Activated CD4-positive, CD25-positive, alpha-beta regulatory T cell (primary cell): ENCODE results near the gene HIPK4.
"Not testable (repeated sequence)": the region's sequence is repeated elsewhere in the genome, so short reads cannot be mapped to it uniquely, and the experiment has no call there.

Source experiments
- DNase-seq, 4 experiments: peaks; one replicate each; lab custom pipeline; 2025; lab: John Stamatoyannopoulos, UW

The HIPK4 gene

DNA sequence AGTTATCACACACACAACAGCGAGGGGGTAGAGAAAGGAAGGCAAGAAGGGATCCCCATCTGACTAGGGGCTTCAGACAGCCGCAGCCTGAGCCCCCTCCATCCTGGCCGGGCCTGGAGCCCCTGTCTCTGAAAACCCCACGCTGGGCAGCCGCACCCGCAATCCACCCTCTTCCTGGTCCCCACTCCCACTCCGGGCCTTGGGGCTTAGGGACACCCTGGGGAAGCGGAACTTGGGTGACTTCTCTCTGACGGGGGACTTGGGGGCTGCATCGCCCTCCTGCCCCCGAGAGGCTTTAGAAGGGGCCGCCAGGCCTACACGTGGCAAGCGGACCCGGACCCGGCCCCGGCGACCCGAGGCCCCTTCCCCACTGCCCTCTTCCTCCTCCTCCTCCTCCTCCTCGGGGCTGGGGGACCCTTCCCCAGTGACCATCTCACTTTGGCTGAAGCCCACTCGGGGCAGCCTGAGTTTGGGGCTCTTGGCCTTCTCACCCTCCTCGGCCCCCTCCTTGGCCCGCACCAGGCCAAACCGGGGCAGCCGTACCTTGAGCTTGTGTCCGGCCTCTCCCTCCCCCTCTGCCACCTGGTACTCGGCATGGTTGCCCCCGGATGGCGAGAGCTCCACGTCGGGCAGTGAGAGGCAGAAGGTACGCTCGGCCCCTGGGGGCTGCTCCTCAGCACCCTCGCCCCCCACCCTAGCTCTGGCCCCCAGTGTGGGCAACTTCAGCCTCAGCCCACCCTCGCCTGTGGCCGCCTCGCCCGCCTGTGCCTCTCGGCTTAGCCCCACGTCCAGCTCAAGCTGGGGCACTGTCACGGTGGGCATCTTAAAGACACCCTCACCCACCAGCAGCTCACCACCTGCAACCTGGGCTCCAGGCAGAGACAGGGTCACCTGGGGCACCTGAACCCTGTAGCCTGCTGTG, 4.2 kb upstream of the HIPK4 start:
- DNase-seq, result no peak

DNA sequence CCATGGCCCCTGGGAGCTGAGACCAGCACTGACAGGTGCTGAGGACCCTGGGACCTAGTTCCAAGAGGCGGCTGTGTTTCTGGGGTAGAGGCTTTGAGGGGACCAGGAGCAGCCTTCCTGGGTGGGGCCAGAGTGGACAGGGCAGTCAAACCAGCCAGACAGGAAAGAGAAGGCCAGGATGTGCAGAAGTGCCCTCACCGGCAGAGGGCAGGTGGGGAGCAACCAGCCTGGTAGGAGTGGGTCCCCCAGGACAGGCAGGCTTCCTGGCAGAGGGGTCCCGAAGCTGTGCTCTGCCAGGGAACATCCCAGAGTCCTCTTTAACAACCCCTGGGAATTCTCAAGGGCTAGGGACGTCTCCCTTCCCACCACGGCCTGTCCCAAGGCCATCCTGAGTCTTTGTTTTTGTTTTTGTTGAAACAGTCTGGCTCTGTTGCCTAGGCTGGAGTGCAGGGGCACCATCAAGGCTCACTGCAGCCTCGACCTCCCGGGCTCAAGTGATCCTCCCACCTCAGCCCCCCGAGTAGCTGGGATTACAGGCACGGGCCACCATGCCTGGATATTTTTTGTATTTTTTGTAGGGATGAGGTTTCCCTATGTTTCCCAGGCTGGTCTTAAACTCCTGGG, 3.0 kb upstream of the HIPK4 start:
- no peak for DNase-seq

DNA sequence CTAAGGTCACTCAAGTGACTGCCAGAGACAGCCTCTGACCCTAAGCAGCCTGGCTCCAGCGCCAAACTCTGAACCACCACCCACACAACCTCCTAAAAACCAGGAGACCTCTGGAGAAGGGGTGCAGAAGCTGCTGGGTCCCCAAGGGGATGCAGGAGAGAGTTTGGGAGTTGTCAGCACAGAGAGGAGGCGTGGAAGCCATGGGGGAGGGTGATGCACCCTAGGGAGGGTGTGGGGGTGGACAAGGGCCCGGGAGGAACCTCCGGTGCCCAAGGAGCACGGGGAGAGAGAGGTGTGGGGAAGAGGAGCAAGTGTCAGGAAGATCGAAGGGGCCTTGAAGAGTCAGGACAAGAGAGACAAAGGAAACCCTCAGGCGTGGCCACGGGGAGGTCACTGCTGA, 2.1 kb upstream of the HIPK4 start:
- DNase-seq, result no peak

DNA sequence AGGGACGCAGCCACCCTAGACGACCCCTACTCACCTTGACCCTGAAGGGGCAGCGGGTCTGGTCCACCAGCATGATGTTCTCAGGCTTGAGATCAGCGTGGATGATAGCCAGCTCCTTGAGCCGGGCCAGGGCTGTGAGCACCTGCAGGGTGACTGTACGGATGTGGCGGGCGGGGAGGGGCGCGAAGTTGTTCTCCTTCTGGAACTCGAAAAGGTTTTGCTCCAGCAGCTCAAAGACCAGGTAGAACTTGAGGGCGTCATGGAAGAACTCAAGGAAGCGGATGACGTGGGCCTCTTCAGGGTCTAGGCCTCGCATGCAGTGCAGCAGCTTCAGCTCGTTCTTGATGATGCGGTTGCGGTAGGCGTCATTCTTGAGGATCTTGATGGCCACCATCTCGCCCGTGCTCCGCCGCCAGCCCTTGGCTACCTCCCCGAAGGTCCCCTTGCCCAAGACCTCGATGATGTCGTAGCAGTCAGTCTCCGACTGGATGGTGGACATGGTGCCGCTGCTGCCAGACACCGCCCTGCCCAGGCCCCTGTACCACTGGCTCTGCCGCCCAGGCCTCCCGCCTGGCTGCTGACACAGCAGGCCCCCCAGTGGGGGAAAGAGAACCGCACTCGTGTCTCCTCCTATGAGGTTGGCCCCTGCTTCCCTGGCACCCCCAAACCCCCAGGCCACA, 437 bp downstream of the HIPK4 start:
- no peak for DNase-seq

DNA sequence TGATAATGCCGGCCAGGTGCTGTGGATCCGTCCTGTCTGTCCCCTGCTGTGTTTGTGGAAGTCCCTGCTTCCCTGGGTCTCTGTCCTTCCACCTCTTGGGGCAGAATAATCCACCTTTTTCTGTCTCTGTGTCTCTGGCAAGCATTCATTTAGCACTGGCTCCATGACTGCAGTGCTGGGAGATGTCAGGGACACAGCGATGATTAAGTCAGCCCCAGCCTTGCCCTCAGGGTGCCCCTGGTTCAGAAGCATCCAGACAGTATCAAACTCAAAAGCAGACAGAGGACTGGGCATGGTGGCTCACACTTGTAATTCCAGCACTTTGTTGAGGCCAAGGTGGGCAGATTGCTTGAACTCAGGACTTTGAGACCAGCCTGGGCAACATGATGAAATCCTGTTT, 1.5 kb downstream of the HIPK4 start:
- DNase-seq, result no peak

DNA sequence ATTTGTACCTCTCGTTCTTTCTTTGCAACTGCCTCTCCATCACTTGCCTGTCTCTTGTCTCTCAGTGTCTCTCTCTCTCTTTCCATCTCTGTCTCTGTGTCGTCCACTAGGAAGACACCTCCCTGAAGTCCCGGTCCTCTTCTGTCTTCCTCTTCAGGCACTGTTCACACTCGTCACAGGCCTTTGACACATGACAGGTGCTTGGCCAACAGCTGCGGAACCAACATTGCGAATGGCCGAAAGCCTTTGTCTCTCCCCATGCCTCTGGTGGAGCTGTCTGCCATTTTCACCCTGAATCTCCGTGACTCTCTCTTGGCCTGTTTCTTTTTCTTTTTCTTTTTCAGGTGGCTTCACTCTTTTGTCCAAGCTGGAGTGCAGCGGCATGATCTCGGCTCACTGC, 2.8 kb downstream of the HIPK4 start:
- no peak for DNase-seq

DNA sequence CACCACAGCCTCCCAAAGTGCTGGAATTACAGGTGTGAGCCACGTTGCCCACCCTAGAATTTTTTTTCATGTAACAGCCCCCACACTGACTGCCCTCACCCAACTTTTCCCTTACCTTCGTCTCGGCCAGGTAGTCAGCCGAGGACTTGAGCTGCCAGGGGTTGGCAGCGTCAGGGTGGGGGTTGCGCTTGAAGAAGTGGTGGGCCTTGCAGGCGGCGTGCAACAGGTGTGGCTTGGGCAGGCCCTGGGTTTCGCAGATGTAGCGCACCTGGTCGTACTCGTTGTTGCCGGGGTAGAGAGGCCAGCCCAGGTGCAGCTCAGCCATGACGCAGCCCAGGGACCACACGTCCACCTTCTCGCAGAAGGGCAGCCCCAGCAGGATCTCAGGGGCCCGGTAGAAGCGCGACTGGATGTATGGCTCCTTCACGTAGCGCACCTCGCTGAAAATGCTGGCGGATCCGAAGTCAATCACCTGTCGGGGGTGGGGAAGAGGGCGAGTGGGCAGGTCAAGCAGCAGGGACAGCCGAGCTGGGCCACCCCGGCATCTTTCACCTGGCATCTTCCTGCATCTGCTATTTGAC, 6.2 kb downstream of the HIPK4 start:
- DNase-seq, result no peak

DNA sequence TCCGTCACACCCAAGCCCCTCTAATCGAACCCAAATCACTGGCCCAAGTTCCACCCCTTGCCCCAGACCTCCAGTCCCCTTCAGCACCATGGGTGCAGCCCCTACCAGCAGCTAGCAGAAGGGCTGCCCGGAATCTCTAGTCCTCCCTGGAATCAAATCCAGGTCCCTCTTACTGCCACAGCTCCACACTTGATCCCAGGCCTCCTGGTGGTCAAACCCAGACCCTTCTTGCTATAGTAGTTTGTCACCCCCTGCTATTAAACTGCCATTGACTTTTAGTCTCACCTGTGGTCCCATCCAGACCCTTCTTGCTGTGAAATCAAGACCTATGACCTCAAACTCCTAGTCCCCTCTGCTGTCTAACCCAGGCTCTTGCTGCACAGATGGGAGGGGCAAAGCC, 8.7 kb downstream of the HIPK4 start:
- no peak for DNase-seq

DNA sequence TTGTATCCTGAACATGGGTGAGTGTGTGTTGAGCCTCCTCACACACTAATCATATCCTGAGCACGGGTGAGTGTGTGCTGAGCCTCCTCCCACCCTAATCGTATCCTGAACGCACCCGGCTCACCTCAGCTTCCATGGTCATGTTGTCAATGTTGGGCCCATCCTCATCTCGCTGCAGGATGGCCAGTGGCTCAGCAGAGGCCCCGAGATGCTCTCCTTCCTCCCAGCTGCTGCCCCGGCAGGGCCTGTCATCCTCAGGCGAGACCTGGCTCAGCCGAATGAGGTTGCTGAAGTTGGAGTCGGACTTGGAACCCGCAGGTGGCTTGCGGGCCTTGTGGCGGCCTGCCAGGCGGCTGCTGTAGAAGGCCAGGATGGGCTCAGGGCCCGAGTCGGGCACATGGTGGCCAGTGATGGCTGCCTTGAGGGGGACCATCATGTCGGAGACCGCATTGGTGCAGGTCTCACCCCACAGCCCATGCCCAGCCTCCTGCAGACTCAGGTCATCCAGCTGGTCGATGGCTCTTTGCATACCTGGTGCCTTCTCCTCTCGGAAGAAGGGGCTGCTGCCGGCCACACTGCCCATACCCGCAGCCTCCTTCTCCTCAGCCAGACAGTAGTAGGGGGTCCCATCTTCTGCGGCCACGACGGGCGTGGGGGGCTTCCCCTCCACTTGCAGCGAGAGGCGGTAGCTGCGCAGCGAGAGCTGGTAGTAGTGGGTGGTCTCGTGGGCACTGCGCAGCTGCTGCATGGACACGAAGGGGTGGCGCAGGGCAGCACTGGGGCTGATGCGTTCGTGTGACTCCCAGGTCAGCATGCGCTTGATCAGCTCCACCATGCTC, 9.6 kb downstream of the HIPK4 start:
- DNase-seq, result no peak

DNA sequence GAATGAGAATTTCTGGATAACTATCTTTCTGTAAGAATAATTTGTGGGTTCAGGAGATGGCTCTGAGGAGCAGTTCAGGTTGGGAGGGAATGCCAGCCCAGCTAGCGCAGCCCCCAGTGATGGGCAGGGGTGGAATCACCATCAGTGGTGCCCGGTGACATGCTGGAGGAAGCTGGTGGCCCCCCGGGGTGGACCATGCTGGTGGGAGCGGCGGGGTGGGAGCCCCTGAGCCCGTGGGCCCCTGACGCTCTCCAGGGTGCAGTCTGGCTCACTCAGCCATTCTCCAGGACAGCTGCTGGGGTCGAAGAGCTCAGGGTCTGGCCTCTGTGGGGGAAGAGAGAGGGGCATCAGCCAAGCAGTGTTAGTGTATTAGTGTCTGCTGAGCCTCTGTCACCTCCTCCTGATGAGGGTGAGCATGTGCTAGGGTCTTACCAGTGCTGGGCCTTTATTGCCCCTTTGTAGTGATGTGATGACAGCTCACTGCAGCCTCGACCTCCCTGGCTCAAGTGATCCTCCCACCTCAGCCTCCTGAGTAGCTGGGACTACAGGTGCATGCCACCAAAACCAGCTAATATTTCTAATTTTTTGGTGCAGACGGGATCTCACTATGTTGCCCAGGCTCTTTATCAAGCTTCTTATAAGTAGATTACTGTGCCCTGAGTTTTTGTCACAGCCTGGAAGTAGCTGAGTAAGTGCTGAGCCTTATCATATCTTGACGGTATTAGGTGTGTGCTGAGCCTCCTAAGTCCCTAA, 10.4 kb downstream of the HIPK4 start:
- no peak for DNase-seq

DNA sequence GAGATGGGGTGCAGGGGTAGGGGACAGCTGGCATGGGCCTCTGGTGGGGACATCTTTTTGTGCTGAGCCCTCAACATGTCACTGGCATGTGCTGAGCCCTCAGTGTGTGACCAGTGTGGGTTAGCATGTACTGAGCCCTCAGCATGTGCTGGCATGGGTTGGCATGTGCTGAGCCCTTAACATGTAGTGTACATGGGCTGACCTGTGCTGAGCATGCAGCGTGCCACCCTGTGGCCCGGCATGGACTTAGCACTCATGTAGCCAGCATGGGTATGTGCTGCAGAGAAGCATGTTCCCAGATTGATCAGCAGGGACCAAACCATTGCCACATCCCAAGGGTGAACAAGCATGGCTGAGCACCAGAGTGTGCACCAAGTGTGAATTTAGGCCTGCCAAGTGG, 11.5 kb downstream of the HIPK4 start:
- DNase-seq, result no peak

DNA sequence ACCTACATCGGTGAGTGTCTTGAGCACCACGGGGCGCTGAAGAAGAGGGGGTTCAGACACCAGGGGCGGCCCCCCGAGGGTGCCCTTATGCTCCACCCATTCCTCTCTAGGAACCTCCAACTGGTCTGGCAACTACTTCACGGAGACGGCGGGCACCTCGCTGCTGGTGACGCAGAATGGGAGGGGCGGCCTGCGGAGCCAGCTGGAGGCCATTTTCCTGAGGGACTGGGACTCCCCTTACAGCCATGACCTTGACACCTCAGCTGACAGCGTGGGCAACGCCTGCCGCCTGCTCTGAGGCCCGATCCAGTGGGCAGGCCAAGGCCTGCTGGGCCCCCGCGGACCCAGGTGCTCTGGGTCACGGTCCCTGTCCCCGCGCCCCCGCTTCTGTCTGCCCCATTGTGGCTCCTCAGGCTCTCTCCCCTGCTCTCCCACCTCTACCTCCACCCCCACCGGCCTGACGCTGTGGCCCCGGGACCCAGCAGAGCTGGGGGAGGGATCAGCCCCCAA, 12.1 kb downstream of the HIPK4 start:
- no peak for DNase-seq

DNA sequence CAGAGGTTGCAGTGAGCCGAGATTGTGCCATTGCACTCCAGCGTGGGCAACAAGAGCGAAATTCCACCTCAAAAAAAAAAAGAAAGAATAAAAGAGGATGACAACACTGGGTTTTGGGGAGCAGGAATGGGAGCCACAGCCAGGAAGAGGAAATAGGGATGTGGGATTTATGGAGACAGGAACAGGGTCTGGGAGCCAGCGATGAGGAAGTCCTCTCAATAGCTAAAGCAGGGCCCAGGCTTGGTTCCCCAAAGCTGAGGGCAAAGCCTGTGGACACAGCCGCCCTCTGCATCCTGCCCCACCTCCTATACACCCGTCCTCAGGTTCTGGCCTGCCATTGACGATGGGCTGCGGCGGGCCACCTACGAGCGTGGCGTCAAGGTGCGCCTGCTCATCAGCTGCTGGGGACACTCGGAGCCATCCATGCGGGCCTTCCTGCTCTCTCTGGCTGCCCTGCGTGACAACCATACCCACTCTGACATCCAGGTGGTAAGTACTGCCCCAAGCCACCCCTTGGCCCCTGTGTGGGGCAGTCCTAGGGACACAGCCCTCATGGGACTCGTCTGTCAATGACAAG, 13.6 kb downstream of the HIPK4 start:
- DNase-seq, result no peak

DNA sequence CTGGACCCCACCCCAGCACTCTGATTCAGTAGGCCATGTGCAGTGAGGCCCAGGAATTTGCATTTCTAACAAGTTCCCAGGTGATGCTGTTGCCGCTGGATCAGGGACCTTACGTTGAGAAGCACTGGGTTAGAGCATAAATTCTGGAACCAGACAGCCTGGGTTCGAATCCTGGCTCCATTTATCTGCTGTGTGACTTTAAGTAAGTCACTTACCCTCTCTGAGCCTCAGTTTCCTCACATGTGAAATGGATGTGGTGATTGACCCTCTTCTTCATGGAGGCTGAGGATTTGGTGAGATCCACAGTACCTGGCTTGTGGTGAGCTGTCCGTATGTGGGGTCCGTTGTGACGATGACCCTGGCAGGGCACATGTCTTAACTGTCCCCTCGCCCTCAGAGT, 15.9 kb downstream of the HIPK4 start:
- DNase-seq, result no peak

DNA sequence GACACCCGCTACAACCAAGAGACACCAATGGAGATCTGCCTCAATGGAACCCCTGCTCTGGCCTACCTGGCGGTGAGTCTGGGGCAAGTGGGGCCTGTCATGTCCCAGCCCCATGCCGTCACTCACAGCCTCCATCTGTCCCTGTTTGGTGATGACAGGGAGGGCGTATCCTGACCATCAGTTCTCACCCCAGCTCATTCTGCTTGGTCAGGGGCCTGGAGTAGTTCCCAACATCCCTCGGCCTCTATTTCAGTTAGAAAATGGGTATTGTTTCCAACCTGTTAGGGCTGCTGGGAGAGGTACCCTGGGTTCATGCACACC, 18.2 kb downstream of the HIPK4 start:
- no peak for DNase-seq

DNA sequence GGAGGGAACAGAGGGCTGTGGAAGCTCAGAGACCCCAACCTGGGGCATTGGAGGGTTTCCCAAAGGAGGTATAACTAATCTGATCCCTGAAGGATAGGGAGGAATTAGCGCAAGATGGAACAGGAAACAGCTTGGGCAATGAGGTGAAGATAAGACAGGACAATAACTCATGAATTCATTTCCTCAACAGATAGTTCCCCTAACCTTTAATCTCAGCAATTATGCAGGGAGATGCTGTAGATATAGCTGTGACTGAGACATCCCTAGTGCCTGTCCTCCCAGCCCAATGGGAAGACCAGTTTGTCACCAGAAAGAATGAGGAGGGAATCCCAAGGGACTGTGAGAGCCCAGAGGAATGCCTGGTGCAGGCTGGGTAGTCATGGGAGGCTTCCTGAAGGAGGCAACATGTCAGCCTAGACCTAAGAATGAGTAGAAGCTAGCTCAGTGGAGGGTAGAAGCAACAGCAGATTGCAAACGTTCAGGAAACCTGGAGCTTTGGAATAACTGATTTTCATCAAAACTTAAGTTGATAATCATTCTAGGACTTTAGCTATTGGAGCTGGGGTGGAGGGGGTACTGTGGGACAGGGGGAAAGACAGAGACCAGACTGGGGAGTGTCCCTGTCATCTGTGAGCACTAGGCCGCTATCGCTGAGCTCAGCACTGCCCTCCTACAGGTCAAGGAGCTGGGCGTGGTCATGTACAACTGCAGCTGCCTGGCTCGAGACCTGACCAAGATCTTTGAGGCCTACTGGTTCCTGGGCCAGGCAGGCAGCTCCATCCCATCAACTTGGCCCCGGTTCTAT, 18.8 kb downstream of the HIPK4 start:
- DNase-seq, result no peak

DNA sequence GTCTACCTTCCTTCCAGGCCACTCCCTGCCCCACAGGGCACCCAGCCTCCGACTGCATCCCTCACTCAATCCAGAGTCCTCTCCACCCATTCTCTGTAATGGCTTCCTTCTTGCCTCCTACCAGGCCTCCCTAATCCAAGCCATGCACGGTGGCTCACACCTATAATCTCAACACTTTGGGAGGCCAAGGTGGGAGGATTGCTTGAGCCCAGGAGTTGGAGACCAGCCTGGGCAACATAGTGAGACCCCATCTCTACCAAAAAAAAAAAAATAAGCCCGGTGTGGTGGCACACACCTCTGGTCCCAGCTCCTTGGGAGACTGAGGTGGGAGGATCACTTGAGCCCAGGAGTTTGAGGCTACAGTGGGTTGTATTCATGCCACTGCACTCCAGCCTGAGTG, 19.7 kb downstream of the HIPK4 start:
- DNase-seq, result not testable (repeated sequence)

DNA sequence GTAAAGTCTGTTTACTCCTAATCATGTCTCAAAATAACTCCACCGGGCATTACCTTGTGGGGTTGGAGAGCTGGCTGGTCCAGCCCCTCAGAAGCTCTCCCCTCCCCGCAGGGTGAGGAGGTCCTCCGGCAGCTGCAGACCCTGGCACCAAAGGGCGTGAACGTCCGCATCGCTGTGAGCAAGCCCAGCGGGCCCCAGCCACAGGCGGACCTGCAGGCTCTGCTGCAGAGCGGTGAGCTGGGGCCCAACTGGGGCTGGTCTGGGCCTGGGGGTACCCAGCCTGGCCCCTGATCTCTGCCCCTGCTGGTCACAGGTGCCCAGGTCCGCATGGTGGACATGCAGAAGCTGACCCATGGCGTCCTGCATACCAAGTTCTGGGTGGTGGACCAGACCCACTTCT, 20.2 kb downstream of the HIPK4 start:
- DNase-seq, result no peak

DNA sequence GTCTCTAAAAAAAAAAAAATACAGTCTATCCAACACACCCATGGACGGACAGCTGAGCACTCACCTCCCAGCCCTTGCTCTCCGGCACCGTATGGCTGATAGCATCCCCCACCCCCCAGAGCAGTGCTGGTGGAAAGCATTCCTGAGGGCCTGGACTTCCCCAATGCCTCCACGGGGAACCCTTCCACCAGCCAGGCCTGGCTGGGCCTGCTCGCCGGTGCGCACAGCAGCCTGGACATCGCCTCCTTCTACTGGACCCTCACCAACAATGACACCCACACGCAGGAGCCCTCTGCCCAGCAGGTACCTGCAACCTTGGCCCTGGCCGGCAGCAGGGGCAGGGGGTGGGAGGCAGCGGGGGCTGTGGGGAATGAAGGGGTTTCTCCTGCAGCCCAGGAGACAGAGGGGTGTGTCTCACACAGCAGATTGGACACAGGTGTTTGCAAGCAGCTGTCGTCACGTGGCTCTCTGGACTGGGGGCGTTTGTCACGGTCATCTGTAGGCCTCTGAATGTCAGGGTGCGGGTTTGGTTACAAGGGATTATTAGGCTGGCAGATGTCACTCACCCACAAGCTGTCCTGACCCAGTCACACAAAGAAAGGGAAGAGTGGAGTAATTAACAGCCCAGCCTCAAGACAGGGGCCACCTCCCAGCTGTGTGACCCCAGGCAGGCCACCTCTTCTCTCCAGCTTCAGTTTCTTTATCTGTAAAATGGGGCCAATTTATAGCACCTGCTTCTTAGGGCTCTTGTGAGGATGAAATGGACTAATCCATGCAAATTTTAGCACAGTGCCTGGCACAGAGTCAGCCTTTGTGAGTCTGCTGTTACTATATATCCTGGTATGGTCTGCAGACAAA, 22.2 kb downstream of the HIPK4 start:
- no peak for DNase-seq
